Transverse colon (tissue), 4 donors: ENCODE data around the gene TCOF1. TPM values are rescaled to one million over a fixed set of nuclear protein-coding genes. Genes with fewer than 3 reads are reported as not detected.
"Not testable (repeated sequence)": the region's sequence is repeated elsewhere in the genome, so short reads cannot be mapped to it uniquely, and the experiment has no call there.

Experiments
- DNase-seq: peaks from one replicate; pipeline ENCODE4 v3.0.0-alpha.2; 2019
- H3K27ac ChIP-seq, 4 donors: fragments of 200-600 bp; sonication (generic); 2 replicates each; pipeline ENCODE4 v1.5.1; 2016 to 2018; ENCODE audit warnings: inconsistent platforms in 4 of 4
- H3K27me3 ChIP-seq: fragments of 200-600 bp; sonication (generic); 2 replicates; pipeline ENCODE4 v1.5.1; 2017; ENCODE audit warnings: inconsistent platforms
- H3K36me3 ChIP-seq, 4 donors: fragments of 200-600 bp; sonication (generic); 2 replicates each; pipeline ENCODE4 v1.5.1; 2017 to 2019; ENCODE audit warnings: inconsistent platforms in 4 of 4
- H3K4me1 ChIP-seq, 4 donors: fragments of 200-600 bp; sonication (generic); 2 replicates each; pipeline ENCODE4 v1.5.1; 2017 to 2020; ENCODE audit warnings: inconsistent platforms in 4 of 4
- H3K4me3 ChIP-seq, 4 donors: fragments of 200-600 bp; sonication (generic); 1 replicate in 1 of 4; 2 replicates in 3 of 4; pipeline versions ENCODE4 v1.5.1 to v1.6.1; 2017 to 2019; ENCODE audit warnings: inconsistent platforms in 4 of 4
- H3K9me3 ChIP-seq, 2 donors: fragments of 200-600 bp; sonication (generic); 2 replicates each; pipeline ENCODE4 v1.5.1; 2017 to 2019; ENCODE audit warnings: inconsistent platforms in 2 of 2
- CTCF ChIP-seq, 5 experiments: fragments of 200-600 bp in 3 of 5; fragments of 450-650 bp in 2 of 5; sonication (generic) in 3 of 5; IDR thresholded peaks; 1 replicate in 2 of 5; 2 replicates in 3 of 5; pipeline ENCODE4 v1.5.1; 2016 to 2017; ENCODE audit warnings: antibody characterized with exemption in 5 of 5, inconsistent platforms in 3 of 5, mild to moderate bottlenecking in 2 of 5, moderate library complexity in 1 of 5
- EP300 ChIP-seq: sonication (generic); formaldehyde crosslinking; IDR thresholded peaks from one replicate; pipeline ENCODE4 v1.6.1; 2017; ENCODE audit warnings: antibody characterized with exemption, low read depth
- POLR2A ChIP-seq: fragments of 450-650 bp; IDR thresholded peaks from one replicate; pipeline ENCODE4 v1.6.1; 2016; ENCODE audit warnings: antibody characterized with exemption, mild to moderate bottlenecking, moderate library complexity
- POLR2AphosphoS5 ChIP-seq, 3 donors: sonication (generic); formaldehyde crosslinking; IDR thresholded peaks; one replicate each; pipeline ENCODE4 v1.6.1; 2016; ENCODE audit warnings: antibody characterized with exemption in 3 of 3
- WGBS, 2 donors: methylation state at CpG; one replicate each; pipeline ENCODE4 v1.1.5; 2018; ENCODE audit warnings: low coverage in 1 of 2; 5-methylcytosine and 5-hydroxymethylcytosine counted together
- in situ Hi-C, 4 donors: fragments of 200-750 bp; cut with MboI; loops; one replicate each; pipeline versions ENCODE4 v1.15.0 to v1.15.1; 2017; ENCODE audit warnings: low sequenced_read_pairs in 3 of 4, low pct_ligation_motif_present in 1 of 4, low pct_unique_long_range_greater_than_20kb in 1 of 4
- intact Hi-C: fragments of 100-400 bp; cut with DNase I; formaldehyde crosslinking; loops from one replicate; pipeline ENCODE4 v1.15.1; 2023; ENCODE audit warnings: low total_unique reads
- total RNA-seq, 4 donors: library from RNA; depleted of rRNA; stranded (reverse); fragments of >200 nt; gene quantifications; one replicate each; pipeline ENCODE4 v1.1.0, GENCODE V29; 2016

Gene TCOF1
- total RNA-seq, 4 donors from 2014 or later = 12.0 to 87.2 (median 31.3) TPM

DNA sequence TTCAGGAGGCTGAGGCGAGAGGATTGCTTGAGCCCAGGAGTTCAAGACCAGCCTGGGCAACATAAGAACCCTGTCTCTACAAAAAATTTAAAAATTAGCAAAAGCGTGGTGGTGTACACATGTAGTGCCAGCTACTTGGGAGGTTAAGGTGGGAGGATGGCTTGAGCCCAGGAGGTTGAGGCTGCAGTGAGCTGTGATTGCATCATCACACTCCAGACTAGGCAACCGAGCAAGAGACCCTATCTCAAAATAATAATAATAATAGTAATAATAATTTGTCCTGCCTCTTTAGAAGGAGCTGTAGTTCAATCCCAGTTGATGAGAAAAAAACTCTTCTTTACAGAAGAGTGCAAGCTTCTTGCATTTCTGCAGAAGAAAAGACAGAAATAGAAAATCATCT lies 65.3 kb downstream of the TCOF1 start:
- Histone ChIP-seq H3K4me1 (peaks cover 0 to 3% (median 0%) of the 10 kb centered on the region in 4 donors), H3K36me3 (no peaks in the 10 kb centered on the region), H3K9me3 (no peaks in the 10 kb centered on the region), H3K4me3 (no peak overlapping the region), H3K27ac (no peak overlapping the region), H3K27me3 (no peaks in the 10 kb centered on the region)
- 83 to 86% methylated on average over 1 to 3 of the region's 3 CpGs for WGBS, 2 donors
- intact Hi-C loops (no loop called here), in situ Hi-C loops (no loop called here)
- DNase-seq = no peak
- TF ChIP-seq POLR2A (no peak), CTCF (IDR thresholded peaks at IDR 0.05) (no peak), POLR2AphosphoS5 (IDR thresholded peaks at IDR 0.05) (no peak), EP300 (no peak)

GRCh38 chr5:150426165-150426564 lies 68.7 kb downstream of the TCOF1 start:
- H3K36me3 ChIP-seq, DNase-seq, H3K4me3 ChIP-seq, intact Hi-C loops, H3K9me3 ChIP-seq, H3K27me3 ChIP-seq, H3K27ac ChIP-seq: not testable (repeated sequence)
- in situ Hi-C loops = loop anchor here (25.0 kb wide), 3 partner anchors 164 to 289 kb away; partner anchors contain the start of genes CDX1 (in 2 of the 4) and PDGFRB (in 2 of the 4)
- WGBS, 2 donors = 93 to 94% methylated on average over 8 to 9 of the region's 9 CpGs
- H3K4me1 ChIP-seq = peaks cover 0 to 12% (median 10%) of the 10 kb centered on the region in 4 donors

- no peak overlapping the region for H3K4me3 ChIP-seq
- TF ChIP-seq POLR2AphosphoS5 (IDR thresholded peaks at IDR 0.05) (no peak), EP300 (no peak), CTCF (IDR thresholded peaks at IDR 0.05) (no peak), POLR2A (no peak)
- DNase-seq = peak; percentile 67
Measured at GRCh38 chr5:150428106-150428876, 70.8 kb downstream of the TCOF1 start.

DNA sequence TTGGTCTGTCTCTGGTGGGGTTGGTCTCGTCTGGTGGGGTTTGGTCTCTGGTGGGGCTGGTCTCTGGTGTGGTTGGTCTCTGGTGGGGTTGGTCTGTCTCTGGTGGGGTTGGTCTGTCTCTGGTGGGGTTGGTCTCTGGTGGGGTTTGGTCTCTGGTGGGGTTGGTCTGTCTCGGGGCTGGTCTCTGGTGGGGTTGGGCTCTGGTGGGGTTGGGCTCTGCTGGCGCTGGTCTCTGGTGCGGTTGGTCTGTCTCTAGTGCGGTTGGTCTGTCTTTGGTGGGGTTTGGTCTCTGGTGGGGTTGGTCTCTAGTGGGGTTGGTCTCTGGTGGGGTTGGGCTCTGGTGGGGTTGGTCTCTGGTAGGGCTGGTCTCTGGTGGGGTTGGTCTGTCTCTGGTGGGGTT lies 71.5 kb downstream of the TCOF1 start:
- H3K27ac ChIP-seq = peak overlapping the region in 3 of 4 donors; percentile 31 to 45 (median 32)
- H3K36me3 ChIP-seq = no peaks in the 10 kb centered on the region
- H3K9me3 ChIP-seq = no peaks in the 10 kb centered on the region
- H3K27me3 ChIP-seq = no peaks in the 10 kb centered on the region
- 74 to 93% methylated on average over 4 to 5 of the region's 5 CpGs for WGBS, 2 donors
- no peak overlapping the region for H3K4me3 ChIP-seq
- peaks cover 0 to 12% (median 10%) of the 10 kb centered on the region in 4 donors for H3K4me1 ChIP-seq
- TF ChIP-seq POLR2A (no peak), CTCF (IDR thresholded peaks at IDR 0.05) (no peak), POLR2AphosphoS5 (IDR thresholded peaks at IDR 0.05) (no peak), EP300 (no peak)
- in situ Hi-C loops (loop anchor here (25.0 kb wide), 3 partner anchors 167 to 292 kb away; partner anchors contain the start of genes CDX1 (in 2 of the 4) and PDGFRB (in 2 of the 4)), intact Hi-C loops (no loop called here)
- DNase-seq = no peak

More at GRCh38 chr5:150428106-150428876, 70.8 kb downstream of the TCOF1 start:
- H3K27me3 ChIP-seq = no peaks in the 10 kb centered on the region
- intact Hi-C loops = no loop called here
- H3K36me3 ChIP-seq = no peaks in the 10 kb centered on the region
- H3K9me3 ChIP-seq = no peaks in the 10 kb centered on the region
- WGBS, 2 donors = 10 to 46% methylated on average over 9 to 18 of the region's 18 CpGs
- H3K4me1 ChIP-seq = peaks cover 0 to 12% (median 10%) of the 10 kb centered on the region in 4 donors
- H3K27ac ChIP-seq = peak overlapping the region; percentile 23 to 45 (median 32)
- in situ Hi-C loops = loop anchor here (25.0 kb wide), 3 partner anchors 166 to 291 kb away; partner anchors contain the start of genes CDX1 (in 2 of the 4) and PDGFRB (in 2 of the 4)
